Fibroblast of skin of left quadriceps (primary cell): Measurements from ENCODE around the gene CCDC169.

Source experiments
- DNase-seq, 2 experiments: peaks; one replicate each; pipeline ENCODE4 v3.0.0-alpha.2; 2013; ENCODE audit warnings: low read depth in 2 of 2

Gene CCDC169

DNA sequence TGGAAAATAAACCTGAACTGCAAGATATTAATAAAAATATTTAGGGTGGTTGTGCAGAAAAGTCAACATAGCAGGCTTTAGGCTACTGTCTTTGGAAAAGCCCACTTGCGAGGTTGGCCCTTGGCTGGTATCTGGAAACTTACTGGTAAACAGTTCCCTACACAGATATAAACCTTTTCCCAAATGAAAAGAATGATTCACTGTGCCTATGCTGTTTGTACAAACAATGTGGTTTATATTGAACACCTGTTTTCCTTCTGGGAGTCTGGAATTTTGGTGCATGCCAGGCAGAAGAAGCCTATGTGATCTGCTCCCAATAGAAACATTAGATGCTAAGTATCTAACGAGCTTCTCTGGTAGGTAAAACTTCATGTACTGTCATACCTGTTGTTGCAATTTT, 53.5 kb downstream of the CCDC169 start:
- no peak for DNase-seq

DNA sequence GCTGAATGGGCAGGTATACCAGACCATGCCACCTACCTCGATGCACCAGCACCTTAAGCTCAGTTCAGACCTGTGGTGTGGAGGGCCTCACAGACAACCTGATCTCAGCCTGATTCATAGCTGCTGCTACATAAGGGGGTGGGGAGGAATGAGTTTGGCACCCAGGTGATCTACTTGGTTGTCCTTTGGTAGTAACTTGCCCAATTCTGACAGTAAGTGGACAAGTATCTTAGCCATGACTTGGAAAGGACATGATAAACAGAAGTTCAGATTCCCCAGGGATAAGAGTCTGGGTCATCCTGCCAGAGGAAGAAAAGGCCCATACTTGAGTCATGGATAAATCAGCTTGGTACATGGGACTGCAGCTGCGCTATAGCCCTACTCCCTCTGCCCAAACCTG, 54.9 kb downstream of the CCDC169 start:
- DNase-seq, result no peak

DNA sequence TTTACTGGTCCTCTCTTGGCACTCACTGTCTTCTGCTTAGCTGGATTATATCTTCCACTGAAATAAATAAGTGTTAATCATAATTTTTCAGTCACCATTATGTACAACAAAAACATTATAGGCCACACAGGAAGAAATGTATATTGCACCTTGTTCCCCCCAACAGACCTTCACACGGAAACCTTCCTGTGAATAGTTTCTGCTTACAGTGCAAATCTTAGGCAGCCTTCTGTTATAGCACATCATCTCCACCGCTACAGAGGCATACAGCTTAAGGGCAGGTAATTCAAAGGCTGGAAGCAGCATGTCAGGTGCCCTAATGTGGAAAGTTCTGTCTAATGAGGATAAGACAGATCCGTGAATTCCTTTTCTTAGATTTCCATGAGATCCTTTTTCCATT, 66.4 kb downstream of the CCDC169 start:
- no peak for DNase-seq

DNA sequence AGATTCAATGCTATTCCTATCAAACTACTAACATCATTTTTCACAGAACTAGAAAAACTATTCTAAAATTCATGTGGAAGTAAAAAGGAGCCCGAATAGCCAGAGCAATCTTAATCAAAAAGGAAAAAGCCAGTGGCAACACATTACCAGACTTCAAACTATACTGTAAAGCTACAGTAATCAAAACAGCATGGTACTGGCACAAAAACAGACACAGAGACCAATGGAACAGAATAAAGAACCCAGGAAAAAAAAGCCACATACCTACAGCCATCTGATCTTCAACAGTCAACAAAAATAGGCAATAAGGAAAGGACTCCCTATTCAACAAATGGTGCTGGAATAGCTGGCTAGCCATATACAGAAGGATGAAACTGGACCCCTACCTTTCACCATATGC, 72.9 kb downstream of the CCDC169 start:
- DNase-seq, result no peak

DNA sequence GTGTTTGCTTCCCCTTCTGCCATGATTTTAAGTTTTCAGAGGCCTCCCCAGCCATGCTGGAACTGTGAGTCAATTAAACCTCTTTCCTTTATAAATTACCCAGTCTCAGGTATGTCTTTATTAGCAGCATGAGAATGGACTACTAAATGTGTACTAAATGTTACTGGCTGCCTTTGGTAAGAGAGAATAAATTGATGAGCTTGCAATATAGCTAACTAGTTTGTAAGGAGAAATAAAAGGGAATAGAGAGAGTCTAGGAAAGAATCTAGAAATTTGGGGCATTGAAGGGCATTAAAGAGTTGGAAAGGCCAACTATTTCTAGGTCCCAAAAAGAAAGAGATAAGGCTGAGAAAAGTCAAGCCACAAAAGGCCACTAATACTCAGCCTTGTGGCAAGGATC, 77.7 kb downstream of the CCDC169 start:
- no peak for DNase-seq

DNA sequence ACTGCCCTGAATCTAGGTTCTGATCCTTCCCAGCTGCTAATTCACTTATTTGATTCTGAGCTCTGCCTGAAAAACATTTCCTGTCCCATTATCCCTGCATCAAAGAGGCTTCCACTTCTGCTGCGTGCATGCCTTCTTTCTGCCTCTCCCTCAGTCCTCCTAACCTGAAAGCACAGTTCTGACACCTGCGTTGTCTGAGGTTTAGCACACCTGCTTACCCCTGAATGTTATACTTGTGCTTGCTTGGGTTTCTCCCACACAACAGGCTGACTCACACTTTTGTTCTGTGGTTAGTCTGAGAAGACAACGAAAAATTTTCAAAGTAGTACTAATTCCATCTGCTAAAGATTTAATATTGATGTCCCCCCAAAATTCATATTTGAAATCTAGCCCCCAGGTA, 80.2 kb downstream of the CCDC169 start:
- no peak for DNase-seq

DNA sequence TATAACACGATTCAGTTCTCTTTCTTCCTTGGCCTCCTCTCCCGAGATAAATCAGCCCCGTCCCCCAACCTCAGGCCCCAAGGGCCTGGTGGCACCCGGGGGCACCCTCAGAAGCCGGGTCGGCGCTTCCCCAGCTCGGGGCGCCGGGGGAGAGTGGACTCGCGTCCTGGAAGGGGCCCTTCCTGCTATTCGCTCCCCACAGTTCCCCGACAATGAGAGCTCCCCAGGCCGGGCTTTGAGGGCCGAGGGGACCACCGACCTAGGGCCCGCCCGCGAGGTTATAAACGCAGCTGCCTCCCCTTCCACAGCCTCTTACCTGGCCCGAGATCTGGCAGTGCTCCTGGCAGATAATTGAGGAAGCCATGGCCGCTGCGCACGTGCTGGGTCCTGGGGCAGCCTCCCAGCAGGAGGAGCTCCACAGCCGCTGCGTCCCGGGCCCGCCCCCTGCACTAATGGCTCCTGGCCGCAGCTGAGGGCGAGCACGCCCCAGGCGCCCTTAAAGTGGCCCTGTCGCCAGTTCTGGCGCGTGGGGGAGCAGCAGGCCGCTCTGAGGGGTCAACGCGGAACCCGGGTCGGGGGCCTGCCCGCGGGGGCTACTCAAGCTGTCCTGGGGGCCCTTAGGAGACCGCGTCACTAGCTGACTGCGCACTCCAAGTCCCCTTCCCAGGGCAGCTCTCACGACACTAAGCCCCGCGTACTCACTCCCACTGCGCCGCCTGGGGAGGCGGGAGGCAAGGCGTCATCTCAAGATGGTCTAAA, 83.3 kb downstream of the CCDC169 start, which contains the start of gene SOHLH2:
Gene SOHLH2, minus strand, starts transcription at position 394 of the 759 bp plus-strand sequence. Its CDS starts 30 bp downstream, at position 364.
- DNase-seq, result no peak

DNA sequence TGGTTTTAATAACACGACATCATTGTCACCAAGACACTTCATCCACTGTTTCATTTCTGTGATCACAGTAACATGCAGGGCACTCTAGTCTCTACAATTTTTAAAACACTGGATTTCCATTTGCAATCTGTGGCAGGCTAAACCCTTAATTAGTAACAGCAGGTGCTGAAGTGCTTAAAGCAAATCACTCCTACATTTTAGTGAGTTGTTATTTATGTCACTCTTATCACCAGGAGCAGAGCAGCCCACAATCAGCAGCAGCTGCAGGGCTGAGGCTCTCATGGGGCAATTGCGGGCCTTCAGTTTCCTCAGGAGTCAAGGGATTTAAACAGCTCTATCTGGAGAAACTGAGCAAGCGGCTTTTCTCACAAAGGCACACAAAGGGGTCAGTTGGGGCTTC, 84.8 kb downstream of the CCDC169 start:
- no peak for DNase-seq

DNA sequence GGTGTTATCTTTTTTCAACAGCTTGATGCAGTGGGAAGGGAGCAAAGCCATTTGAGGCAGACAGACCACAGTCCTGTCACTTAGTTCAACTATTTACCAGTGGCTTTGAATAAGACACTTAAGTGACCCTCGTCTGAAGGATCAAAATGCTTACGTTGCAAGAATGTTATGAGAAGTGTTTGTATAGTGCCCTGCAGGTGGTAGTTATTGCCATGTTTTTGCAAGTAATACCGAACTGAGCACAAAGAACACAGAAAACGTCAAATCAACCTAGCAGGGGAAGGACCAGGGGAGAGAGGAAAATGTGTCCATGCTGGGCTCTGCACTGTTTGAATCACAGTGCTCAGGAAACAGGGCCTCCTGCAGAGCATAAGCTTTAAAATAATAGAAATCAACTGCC, 86.0 kb downstream of the CCDC169 start:
- DNase-seq, result no peak

DNA sequence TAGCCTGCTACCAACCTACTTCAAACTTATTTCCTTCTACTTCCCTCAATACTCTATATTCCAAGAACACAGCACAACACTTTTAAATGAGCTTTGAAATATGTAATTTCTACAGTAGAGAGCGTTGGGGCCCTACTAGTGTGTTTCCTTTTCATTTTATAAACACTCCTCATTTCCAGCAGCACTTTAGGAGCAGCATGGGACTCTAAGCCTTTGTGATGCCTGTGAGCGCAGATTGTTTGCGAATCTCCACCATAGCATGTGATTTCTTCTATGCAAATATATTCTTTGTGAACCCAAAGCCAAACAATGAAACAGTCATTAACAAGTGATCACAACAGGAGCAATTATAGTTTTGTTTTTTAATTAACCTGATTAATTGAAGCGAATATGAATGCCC, 86.9 kb downstream of the CCDC169 start:
- no peak for DNase-seq

DNA sequence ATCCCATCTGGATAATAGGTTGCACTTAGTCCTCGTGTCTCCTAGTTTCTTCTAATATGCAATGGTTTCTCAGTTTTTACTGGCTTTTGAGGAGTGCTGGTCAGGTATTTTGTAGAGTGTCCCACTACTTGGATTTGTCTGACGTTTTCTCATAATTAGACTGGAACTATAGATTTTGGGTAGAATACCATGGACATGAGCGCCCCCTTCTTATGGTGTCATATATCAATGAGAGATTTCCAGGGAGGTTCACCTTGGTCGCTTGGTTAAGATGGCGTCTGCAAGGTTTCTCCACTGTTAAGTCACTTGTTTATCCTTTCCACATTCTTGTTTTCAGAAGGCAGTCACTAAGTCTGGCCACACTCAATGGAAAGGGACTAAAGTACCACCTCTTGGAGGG, 89.9 kb downstream of the CCDC169 start:
- no peak for DNase-seq

DNA sequence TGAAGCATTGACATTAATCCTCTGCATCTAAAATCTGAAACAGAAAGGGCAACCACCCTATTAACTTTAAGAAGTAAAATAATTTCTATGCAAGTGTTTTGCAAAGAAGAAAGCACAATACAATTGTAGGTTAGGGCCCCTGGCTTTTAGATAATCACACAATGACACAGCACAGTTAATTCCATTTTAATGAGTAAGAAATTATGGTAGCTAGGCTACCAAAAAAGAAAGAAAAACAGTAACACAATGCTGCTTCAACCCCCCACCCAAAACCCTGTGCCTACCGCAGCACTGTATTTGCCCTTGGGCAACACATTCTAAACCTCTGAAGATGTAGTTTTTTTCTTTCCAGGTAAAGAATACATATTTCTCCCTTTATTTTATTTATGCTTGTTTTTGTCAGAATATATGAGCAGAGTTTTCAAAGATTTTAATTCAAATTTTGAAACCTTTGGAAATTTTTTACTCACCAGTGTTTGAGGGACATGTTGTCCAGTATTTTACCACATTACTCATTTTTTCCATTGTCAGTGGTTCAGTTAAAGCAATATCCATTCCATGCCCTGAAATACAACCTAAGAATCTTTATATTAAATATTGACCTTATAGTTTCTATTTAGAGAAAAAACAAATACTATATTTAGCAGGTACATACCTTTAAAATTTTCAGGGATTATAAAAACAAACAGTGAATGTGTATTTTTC, 104.3 kb downstream of the CCDC169 start:
- DNase-seq, result no peak

DNA sequence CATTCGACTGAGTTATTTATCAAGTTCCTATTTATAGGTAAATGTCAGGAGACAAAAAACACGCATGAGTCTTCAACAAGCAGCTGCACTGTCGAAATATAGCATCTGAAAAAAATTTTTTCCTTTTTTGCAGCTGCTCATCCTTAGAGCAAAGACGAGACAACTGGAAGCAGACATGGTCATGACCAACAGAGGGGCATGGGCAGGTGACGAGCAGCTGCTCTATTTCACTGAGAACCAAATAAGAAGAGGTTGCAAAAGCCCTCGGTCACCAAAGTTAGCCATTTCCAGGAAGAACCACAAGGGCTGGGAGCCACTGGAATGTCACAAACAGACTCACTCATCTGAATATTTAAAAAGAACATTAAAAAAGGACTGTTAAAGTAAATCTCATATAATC, 105.4 kb downstream of the CCDC169 start:
- DNase-seq, result no peak

DNA sequence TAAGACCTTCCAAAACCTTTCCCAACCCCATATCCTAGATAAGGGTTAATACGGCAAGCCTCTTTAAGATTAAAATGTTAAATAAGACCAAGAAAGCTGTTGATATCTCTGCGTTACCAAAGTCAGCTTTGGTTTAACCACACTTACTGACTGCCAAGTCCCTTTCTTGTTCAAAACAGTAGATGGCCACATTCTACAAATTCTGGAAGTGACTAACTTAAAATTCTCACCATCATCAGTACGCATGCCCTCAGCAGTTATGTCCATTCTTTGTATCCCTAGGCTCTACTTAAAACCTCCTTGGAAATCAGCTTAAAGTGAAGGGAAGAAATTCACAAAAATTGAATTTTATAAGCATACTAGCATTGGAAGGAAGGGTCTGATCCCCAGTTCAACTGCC, 106.8 kb downstream of the CCDC169 start:
- DNase-seq, result no peak

DNA sequence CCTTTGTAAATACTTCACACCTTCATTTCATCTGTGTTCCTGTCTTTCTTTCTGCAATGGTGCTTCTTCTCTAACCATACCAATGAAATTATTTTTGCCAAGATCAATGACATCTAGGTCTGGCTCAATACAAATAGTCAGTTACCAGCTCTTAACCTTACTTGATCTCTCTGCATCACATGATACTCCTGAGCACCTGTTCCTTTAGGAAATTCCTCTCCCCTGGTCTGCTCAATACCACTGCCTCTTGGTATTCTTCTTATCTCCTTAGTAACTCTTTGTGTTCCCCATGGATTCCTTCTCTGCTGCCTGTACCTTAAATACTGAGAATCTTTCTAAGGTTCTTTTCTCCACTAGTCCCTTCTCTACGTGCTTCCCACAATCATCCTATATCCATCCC, 109.2 kb downstream of the CCDC169 start:
- DNase-seq, result no peak

DNA sequence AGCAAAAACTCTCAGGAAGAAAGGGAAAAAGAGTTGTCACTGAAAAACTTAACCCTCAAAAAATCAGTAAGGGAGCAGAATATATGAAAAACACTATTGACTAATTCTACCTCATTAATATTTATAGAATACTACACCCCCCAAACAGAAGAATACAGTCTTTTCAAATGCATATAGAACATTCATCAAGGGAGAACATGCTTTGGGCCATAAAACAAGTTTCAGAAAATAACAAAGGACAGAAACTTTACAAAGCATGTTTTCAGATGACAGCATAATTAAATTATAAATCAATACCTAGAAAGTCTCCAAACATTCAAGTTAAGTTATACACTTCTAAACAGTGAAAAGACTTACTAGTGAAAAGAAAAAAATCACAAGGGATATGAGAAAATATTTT, 113.7 kb downstream of the CCDC169 start:
- DNase-seq, result no peak
